GM19238 (cell line): Measurements from ENCODE around the gene POFUT1.
"Not testable (repeated sequence)": the region's sequence is repeated elsewhere in the genome, so short reads cannot be mapped to it uniquely, and the experiment has no call there.

Source experiments
- DNase-seq: peaks from one replicate; pipeline ENCODE4 v3.0.0; 2011; ENCODE audit warnings: low spot score; ENCODE audit not compliant: insufficient read length

The POFUT1 gene

DNA sequence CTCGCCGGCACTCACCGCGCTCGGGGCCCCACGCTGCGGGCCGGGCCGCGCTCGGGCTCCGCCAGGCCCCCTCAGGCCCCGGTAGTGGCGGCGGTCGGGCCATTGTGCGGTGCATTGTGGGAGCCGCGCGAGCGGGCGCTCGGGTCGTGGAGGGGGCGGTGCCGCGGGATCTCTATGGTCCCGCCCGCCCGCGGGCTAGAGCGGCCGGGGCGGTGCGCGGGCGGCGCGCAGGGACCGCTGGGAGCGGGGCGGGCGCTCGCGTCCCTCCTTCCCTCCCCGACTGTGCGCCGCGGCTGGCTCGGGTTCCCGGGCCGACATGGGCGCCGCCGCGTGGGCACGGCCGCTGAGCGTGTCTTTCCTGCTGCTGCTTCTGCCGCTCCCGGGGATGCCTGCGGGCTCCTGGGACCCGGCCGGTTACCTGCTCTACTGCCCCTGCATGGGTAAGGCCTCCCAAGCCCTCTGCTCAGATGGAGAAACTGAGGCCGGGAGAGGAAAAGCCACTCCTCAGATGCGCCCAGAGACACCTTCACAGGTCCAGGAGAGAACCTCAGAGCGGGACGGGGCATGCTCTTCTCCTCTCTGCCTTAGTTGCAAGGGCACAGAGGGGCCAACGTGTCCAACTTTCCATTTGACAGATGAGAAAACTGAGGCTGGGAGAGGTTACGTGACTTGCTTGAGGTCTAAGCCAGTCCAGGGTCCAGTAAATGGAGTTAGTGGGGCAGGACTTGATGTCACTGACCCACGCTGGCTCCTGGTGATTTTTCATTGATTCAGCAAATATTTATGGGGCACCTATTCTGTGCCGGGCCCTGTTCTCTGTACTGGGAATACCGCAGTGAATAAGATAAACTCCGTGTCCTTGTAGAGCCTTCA lies at the start of gene POFUT1, which contains the start of gene PLAGL2:
TSS of gene POFUT1 (plus strand) at position 255 of the 873 bp plus-strand sequence. CDS start at position 317, 62 bp downstream.
TSS of gene PLAGL2 (minus strand) at position 118 of the 873 bp plus-strand sequence. CDS start 5,565 bp downstream, outside the sequence.
- DNase-seq, result peak; percentile 99

- DNase-seq, result no peak
Observed at GRCh38 chr20:32158351-32158750, 49.3 kb upstream of the POFUT1 start.

DNA sequence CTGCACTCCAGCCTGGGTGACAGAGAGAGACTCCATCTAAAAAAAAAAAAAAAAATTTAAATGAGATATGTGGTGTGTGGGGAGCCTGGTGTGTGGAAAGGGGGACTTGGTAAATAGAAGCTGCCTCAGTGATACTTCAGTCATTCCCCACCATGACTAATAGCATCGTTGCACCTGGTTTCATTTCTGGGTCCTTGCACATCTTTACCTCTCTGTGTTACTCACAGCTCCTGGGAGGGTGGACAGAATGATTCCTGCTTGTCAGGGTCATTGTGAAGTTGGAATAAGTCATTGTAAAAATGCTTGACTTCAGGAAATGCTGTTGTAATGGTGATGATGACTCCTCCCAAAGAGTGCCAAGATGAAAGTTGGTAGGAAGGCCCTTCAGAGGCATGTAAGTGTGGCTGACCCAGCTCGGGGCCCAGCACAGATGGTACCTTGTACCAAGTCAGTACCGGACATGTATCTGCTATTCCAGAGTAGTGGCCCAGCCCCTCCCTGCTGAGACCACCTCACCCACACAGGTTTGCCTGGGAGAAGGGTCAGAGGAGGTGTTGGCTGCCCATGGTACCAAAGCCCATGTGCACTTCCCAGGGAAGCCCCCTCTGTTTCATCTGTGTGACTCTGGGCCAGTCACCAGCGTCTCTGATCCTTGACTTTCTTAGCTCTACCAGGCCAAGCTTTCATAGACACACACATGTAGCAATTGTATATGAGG lies 48.6 kb upstream of the POFUT1 start:
- no peak for DNase-seq

GRCh38 chr20:32159766-32160221 lies 47.9 kb upstream of the POFUT1 start:
- no peak for DNase-seq

- no peak for DNase-seq
Observed at GRCh38 chr20:32160341-32160740, 47.3 kb upstream of the POFUT1 start.

DNA sequence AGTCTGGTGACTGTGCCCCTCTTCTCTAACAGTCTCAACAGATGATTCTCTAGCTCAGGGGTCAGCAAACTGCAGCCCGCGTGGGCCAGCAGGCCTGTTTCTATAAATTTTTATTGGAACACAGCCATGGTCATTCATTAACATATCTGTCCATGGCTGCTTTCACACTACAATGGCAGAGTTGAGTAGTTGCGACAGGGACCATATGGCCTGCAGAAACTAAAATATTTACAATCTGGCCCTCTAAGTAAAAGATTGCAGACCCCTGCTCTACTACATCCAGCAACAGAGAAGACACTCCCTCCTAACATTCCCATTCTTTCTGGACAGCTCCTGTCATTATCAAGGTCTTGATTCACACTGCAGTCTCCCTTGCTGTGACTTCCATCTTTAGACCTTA lies 45.3 kb upstream of the POFUT1 start:
- DNase-seq, result no peak

DNA sequence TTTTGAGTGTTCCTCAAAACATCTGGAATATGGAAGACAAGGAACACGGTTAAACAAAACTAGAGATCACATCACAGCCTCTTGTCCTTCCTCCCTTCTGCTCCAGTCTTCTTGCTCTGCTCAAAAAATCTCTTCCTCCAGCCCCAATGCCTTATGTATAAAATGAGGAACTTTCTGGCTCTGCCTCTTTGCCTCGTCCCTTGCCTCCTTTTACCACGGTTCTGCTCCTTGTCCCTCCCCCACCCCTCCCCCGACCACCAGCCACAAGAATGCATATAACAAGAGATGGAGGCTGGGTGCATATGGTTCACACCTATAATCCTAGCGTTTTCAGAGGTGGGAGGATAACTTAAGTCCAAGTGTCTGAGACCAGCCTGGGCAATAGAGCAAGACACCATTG lies 43.7 kb upstream of the POFUT1 start:
- DNase-seq, result no peak

DNA sequence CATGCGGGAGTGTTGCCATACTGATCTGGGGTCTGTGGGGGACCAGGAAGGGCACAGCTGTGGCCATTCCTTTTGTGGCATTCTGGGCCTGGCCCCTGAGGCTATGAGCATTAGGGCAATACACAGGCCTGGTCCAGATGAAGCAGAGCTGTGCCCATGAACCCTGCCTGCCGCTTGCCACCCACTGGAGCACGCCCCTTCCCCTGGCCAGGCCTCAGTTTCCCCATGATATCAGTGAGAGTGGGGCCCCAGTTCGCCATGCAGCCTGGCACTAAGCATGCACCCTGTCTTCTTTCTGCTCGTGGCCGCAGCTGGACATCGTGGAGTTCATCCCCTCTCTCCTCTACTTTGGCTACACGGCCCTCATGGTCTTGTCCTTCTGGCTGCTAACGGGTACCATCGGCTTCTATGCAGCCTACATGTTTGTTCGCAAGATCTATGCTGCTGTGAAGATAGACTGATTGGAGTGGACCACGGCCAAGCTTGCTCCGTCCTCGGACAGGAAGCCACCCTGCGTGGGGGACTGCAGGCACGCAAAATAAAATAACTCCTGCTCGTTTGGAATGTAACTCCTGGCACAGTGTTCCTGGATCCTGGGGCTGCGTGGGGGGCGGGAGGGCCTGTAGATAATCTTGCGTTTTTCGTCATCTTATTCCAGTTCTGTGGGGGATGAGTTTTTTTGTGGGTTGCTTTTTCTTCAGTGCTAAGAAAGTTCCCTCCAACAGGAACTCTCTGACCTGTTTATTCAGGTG lies 42.5 kb upstream of the POFUT1 start:
- DNase-seq, result no peak

GRCh38 chr20:32165836-32166545 lies 41.7 kb upstream of the POFUT1 start:
- DNase-seq, result no peak

- no peak for DNase-seq
Observed at GRCh38 chr20:32167552-32167951, 40.1 kb upstream of the POFUT1 start.

DNA sequence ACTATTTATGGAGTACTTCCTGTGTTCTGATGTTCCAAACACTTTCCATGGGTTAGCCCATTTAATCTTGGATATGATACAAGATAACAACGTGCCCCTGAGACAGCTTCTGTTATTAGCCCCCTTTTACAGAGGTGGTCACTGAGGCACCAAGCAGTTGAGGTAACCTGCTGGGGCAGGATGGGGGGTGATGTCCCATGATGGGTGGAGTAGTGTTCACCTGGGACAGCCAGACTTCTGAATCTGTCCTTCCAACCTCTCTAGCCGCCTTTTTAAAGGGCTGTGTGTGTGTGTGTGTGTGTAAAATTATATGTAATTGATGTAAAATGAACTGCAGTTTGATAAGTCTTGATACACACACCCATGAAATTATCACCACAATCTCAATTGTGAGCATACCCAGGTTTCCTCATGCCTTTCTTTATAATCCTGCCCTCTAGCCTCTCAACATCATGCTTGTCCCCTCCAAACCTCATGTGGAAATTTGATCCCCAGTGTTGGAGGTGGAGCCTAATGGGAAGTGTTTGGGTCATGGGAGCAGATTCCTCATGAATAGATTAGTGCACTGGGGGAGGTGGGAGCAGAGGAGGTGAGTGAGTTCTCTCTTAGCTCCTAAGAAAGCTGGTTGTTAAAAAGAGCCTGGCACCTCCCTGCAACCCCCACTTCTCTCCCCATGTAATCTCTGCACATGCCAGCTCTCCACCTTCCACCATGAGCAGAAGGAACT lies 39.3 kb upstream of the POFUT1 start:
- DNase-seq, result no peak

GRCh38 chr20:32177696-32178095 lies 30.0 kb upstream of the POFUT1 start:
- not testable (repeated sequence) for DNase-seq

DNA sequence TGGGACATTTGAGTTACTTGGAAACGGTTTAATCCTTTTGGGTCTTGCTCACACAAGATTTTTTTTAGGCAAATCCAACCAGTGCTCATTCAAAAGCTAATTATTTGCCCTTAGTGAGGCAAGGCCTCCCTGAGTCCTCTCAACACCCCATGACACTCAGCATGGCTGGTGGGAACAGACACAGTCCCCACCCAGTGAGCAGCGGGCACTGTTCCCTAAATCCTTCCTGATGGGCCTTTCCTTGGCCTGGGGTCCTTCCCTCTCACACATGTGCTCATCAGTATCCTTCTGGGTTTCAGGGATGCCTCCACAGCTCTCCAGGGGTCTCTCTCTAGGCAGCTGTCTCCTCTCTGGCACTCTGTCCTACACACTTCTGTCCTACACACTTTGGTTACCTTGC lies 28.2 kb upstream of the POFUT1 start:
- no peak for DNase-seq

- DNase-seq, result no peak
Observed at GRCh38 chr20:32179934-32180333, 27.7 kb upstream of the POFUT1 start.

DNA sequence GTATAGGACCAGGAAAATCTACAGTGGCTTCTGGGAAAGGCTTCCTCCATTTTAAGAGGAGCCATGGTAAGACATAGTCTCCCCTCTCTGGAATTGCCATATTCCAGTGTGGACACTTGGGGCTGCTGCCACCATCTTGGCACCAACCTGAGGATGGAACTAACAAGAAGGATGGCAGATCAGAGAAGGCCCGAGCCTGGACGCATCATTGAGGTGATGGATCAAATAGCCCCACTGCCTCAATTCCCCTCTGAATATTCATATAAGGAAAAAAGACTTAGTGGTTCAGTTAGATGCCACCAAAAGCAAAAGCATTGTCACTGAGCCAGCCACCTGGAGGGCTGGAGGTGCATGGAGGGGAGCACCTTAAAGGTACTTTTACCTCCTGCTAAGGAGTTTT lies 26.1 kb upstream of the POFUT1 start:
- DNase-seq, result no peak

DNA sequence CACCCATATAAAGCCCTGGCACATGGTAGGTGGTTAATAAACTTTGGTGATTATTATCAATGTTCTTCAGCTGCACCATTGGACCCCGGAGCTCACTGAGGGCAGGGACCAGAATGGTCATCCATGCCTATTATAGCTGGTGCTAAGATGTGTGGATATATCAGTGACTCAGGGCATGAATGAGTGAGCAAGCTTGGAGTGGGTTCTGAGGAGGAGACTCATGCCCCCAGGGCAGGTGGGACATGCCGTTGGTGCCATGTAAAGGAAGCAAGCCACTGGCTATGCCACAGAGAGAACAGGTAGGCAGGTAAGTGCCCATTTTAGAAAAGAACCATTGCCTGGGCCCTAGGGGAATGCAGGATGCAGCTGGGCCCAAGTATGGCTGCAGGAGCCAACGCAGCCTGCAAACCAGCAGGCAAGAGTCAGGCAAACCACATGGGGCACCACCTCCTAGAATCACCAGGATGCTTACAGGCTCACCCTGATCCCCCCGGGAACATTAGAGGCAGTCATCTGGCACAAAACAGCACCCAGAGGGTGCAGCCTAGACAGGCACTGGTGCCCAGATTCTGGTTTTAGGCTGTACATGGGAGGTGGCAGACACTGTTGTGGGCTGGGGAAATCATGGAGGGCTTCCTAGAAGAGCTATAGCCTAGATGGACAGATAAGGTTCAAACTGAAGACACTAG lies 23.6 kb upstream of the POFUT1 start:
- no peak for DNase-seq

- DNase-seq, result no peak
Observed at GRCh38 chr20:32184961-32185603, 22.6 kb upstream of the POFUT1 start.

DNA sequence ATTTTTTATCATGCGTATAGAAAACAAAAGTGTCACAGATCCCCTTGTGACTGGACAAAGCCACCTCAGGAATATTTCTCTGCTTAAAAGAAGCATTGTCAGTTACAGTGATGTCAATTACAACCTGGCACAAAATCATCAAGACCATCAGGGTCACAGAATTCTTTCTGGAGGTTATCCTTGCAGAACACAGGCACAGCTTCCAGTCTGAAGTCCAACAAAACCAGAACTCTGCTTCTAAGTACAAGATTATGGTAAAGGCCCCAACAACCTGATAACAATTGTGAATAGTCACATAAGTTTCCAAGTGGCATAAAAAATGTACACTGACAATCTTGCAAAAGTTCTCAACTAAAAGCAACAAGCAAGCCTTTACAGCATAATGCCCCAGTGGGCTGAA lies 21.2 kb upstream of the POFUT1 start:
- DNase-seq, result no peak
